HG03565 (cell line): ENCODE data around the gene TOPORS.

ENCODE experiments used
- ATAC-seq: cut with Tn5 transposase; IDR thresholded peaks from one replicate; pipeline ENCODE4 v1.9.1; 2021; ENCODE audit warnings: mild to moderate bottlenecking, moderate library complexity; ENCODE audit not compliant: unreplicated experiment

TOPORS gene

GRCh38 chr9:32508728-32509127 lies 43.7 kb downstream of the TOPORS start:
- ATAC-seq, result no peak

DNA sequence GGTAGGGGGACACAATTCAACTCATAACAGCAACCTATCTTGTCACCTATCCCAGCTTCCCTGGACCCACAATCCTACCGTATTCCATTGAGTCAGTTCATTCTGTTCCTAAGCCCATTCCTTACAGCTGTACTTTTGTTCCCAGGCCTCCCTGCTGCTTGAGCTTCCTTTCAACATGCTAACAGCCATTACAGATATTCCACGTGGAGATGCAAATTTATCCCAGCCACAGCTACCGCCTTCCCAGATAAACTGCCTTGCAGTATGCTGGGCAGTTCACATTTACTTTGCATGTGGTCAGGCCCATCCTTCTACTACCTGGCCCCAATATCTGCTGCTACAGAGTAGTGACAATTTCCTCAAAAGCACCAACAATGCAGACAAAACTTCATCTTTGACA lies 49.4 kb downstream of the TOPORS start:
- ATAC-seq, result no peak

DNA sequence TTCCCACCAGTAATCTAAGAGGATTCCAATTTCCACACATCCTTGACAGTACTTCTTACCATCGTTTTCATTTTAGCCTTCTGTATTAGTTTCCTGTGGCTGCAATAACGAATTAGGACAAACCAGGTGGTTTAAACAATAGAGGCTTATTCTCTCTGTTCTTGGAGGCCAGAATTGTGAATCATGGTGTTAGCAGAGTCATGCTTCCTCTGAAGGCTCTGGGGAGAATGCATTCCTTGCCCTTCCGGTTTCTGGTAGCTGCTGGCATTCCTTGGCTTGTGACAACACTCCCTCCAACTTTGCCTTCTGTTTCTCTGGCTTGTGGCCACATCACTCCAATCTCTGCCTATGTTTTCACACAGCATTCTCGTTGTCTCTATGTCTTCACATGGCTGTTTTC lies 49.9 kb downstream of the TOPORS start:
- ATAC-seq, result no peak

DNA sequence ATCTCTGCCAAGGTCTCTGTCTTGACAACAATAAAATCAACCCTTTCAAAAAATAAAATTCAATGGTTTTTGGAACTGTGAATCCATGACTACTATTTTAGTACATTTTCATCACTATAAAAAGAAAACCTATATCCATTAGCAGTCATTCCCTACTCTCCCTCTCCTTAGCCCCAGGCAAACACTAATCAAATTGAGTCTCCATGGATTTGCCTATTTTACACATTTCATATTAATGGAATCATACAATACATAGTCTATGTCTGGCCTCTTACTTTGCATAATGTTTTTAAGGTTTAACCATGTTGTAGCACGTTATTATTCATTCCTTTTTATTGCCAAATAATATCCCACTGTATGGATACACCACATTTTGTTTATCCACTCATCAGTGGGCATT lies 50.5 kb downstream of the TOPORS start:
- ATAC-seq, result no peak

- no peak for ATAC-seq
Measured at GRCh38 chr9:32500768-32501167, 51.6 kb downstream of the TOPORS start.

DNA sequence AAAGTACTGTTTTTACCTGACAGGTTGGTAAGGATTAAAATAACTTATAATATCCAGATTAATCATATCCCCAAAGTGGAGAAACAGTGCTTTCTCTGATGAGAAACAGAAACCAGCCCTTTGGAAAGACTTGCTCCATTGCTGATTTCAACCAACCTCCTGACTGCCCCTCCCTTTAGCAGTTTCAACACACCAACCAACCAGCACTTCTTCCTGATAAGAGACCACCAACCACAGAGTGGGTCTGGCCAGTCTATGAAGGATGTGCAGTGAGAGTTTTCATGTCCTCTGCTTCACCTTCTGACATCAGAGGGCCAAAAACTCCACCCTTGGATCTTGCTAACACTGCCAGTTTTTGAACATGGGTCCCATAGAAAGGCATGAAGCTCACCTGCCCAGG lies 54.5 kb downstream of the TOPORS start:
- ATAC-seq, result no peak

DNA sequence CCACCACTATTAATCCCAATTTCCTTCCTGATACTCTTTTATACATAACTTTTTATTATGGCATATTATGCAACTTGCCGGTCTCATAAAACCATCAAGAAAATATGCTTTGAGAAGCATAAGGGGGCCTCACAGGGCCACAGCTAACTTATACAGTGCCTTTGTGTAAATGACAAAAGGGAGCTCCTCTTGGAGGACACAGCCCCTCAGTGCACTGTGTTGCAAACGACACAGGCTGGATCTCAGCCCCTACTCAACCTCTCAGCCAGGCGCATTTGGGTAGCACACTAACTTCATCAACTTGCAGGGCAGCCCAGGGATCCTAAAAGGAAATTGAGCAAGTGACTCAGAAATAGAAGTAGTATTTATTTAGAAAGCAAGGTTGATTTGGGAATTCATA lies 61.8 kb downstream of the TOPORS start:
- no peak for ATAC-seq
